Psoas muscle (tissue), 8 donors: ENCODE data around the gene SLC38A9. TPM values are rescaled to one million over a fixed set of nuclear protein-coding genes. Genes with fewer than 3 reads are reported as not detected.

ENCODE experiments used
- ATAC-seq, 4 donors: fragments of 200-7000 bp; cut with Tn5 transposase; one replicate each; pipeline ENCODE4 v1.9.1; 2020; ENCODE audit warnings: moderate library complexity in 3 of 4, mild to moderate bottlenecking in 2 of 4
- DNase-seq, 2 donors: peaks; one replicate each; pipeline ENCODE4 v3.0.0-alpha.2; 2020
- H3K27ac ChIP-seq: fragments of 200-600 bp; one replicate; pipeline ENCODE4 v1.8.0; 2022
- H3K27me3 ChIP-seq, 3 donors: fragments of 200-600 bp in 1 of 3; one replicate each; pipeline versions ENCODE4 v1.6.1 to v1.8.0; 2013 to 2022; ENCODE audit warnings: low read length in 2 of 3, mild to moderate bottlenecking in 2 of 3, moderate library complexity in 1 of 3; ENCODE audit not compliant: insufficient read depth in 3 of 3
- H3K36me3 ChIP-seq, 2 donors: fragments of 200-600 bp in 1 of 2; one replicate each; pipeline versions ENCODE4 v1.6.1 to v1.8.0; 2013 to 2022; ENCODE audit warnings: low read depth in 1 of 2, mild to moderate bottlenecking in 1 of 2, moderate library complexity in 1 of 2; ENCODE audit not compliant: insufficient read depth in 1 of 2
- H3K4me1 ChIP-seq: fragments of 200-600 bp; one replicate; pipeline ENCODE4 v1.8.0; 2022
- H3K4me3 ChIP-seq: fragments of 200-600 bp; one replicate; pipeline ENCODE4 v1.8.0; 2022; ENCODE audit warnings: mild to moderate bottlenecking
- H3K9me3 ChIP-seq: fragments of 200-600 bp; one replicate; pipeline ENCODE4 v1.8.0; 2022
- CTCF ChIP-seq: fragments of 200-600 bp; IDR thresholded peaks from one replicate; pipeline ENCODE4 v1.8.0; 2022; ENCODE audit warnings: antibody characterized with exemption
- WGBS, 3 donors: extraction: QIAGEN DNeasy Blood & Tissue Kit; methylation state at CpG; one replicate each; pipeline versions ENCODE4 v1.1.6 to v1.1.7; 2013; 5-methylcytosine and 5-hydroxymethylcytosine counted together
- intact Hi-C, 2 donors: fragments of 100-400 bp; cut with DNase I; formaldehyde crosslinking; loops; one replicate each; pipeline versions ENCODE4 v1.11.0 to v1.14.2; 2022
- polyA plus RNA-seq, 3 donors: library from polyadenylated mRNA; stranded (reverse); fragments of 200-250 nt; gene quantifications; one replicate each; pipeline ENCODE4 v1.2.3, GENCODE V29; 2013
- total RNA-seq, 4 donors: library from RNA; stranded (reverse); fragmentation: NEBNext Ultra II Directional in 2 of 4; extraction: Animal tissue kit (Norgen Biotek cat#: 25700) in 2 of 4; gene quantifications; one replicate each; pipeline versions ENCODE4 v1.2.1 to v1.2.4, GENCODE V29; 2021 to 2023
- donor health status: healthy with polysubstance abuse.
- donor health status: DM: no; HTN: no; CAD: no; lungs with moderate emphysema.
- donor health status: Bipolar disorder and iron deficiency.
- donor health status: healthy.
- donor health status: DM: yes; HTN: yes; CAD: no.
- donor health status: DM: no; HTN: no; CAD: no.
- donor health status: DM: no; HTN: no; CAD: no.
- donor health status: DM: yes; HTN: yes; CAD: no.

The SLC38A9 gene
- total and polyA plus RNA-seq, 7 donors, result 4.3 to 7.2 (median 6.8) TPM

GRCh38 chr5:55584398-55585205 lies 127.5 kb downstream of the SLC38A9 start:
- H3K27me3 ChIP-seq, result no peaks in the 10 kb centered on the region
- DNase-seq (no peak), ATAC-seq (no peak)

GRCh38 chr5:55583578-55583977 lies 128.5 kb downstream of the SLC38A9 start:
- Histone ChIP-seq H3K27ac (no peak overlapping the region), H3K4me1 (peaks cover 4% of the 10 kb centered on the region)
- WGBS, 3 donors, result 90 to 95% (median 94%) methylated on average over 9 of the region's 9 CpGs

More at GRCh38 chr5:55584398-55585205, 127.5 kb downstream of the SLC38A9 start:
- intact Hi-C loops, result no loop called here
- Histone ChIP-seq H3K4me1 (no peaks in the 10 kb centered on the region), H3K27ac (no peak overlapping the region), H3K4me3 (no peak overlapping the region), H3K9me3 (no peaks in the 10 kb centered on the region), H3K36me3 (no peaks in the 10 kb centered on the region)
- WGBS, 3 donors, result 50 to 58% (median 52%) methylated on average over 3 of the region's 3 CpGs
- no peak for TF ChIP-seq CTCF

DNA sequence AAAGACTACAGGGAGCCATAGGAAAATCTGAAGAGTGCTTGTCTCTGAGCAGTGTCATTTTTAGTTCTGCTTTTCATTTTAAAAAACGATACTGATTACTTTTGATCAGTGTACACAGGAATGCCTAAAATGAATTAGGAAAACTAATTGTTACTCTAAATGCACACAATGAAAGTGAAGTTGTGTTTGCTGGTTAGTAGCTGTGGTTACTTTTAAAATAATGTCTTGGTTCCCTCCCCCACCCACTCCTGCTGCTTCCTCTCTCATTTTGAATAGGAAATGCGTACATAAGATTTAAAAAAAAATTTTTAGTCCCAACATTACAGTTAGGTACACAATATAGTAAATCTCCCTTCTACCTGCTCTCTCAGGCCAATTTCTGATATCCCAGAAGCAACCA lies 129.9 kb downstream of the SLC38A9 start:
- WGBS, 3 donors, result 62 to 73% (median 67%) methylated on average over 2 of the region's 2 CpGs
- intact Hi-C loops, result no loop called here
- H3K27ac ChIP-seq, result no peak overlapping the region
- no peak for ATAC-seq
- no peak for TF ChIP-seq CTCF
- no peak overlapping the region for H3K4me3 ChIP-seq
- H3K36me3 ChIP-seq, result no peaks in the 10 kb centered on the region
- H3K27me3 ChIP-seq, result no peaks in the 10 kb centered on the region
- H3K4me1 ChIP-seq, result peaks cover 17% of the 10 kb centered on the region
- H3K9me3 ChIP-seq, result no peaks in the 10 kb centered on the region
- DNase-seq, result no peak

More at GRCh38 chr5:55583578-55583977, 128.5 kb downstream of the SLC38A9 start:
- DNase-seq (no peak), ATAC-seq (no peak)
- no peak overlapping the region for H3K4me3 ChIP-seq
- no peaks in the 10 kb centered on the region for H3K36me3 ChIP-seq
- TF ChIP-seq CTCF, result no peak
- intact Hi-C loops, result no loop called here
- no peaks in the 10 kb centered on the region for H3K9me3 ChIP-seq
- no peaks in the 10 kb centered on the region for H3K27me3 ChIP-seq

GRCh38 chr5:55580042-55580441 lies 132.1 kb downstream of the SLC38A9 start:
- no peak for DNase-seq
- no peak for ATAC-seq
- H3K4me1 ChIP-seq, result peaks cover 29% of the 10 kb centered on the region

More at GRCh38 chr5:55580042-55580441, 132.1 kb downstream of the SLC38A9 start:
- intact Hi-C loops, result no loop called here
- Histone ChIP-seq H3K36me3 (no peaks in the 10 kb centered on the region), H3K27ac (no peak overlapping the region), H3K9me3 (no peaks in the 10 kb centered on the region), H3K27me3 (no peaks in the 10 kb centered on the region), H3K4me3 (no peak overlapping the region)
- TF ChIP-seq CTCF, result no peak
- WGBS, 3 donors, result 95 to 99% (median 97%) methylated on average over 6 of the region's 6 CpGs
